Left colon (tissue), 2 donors: ENCODE results near the gene IQCF5. TPM values are rescaled to one million over a fixed set of nuclear protein-coding genes. Genes with fewer than 3 reads are reported as not detected.
"Not testable (repeated sequence)": the region's sequence is repeated elsewhere in the genome, so short reads cannot be mapped to it uniquely, and the experiment has no call there.

Source experiments
- ATAC-seq: fragments of 200-7000 bp; cut with Tn5 transposase; one replicate; pipeline ENCODE4 v1.9.1; 2020; ENCODE audit warnings: mild to moderate bottlenecking, moderate library complexity
- DNase-seq, 2 donors: peaks; one replicate each; pipeline ENCODE4 v3.0.0-alpha.2; 2020
- intact Hi-C, 2 donors: fragments of 100-400 bp; cut with DNase I in 1 of 2; cut with micrococcal nuclease in 1 of 2; formaldehyde crosslinking; loops; one replicate each; pipeline versions ENCODE4 v1.11.2 to v1.14.0; 2022; cut with DNase I, micrococcal nuclease
- total RNA-seq, 2 donors: library from RNA; stranded (reverse); fragmentation: NEBNext Ultra II Directional; extraction: Animal tissue kit (Norgen Biotek cat#: 25700); gene quantifications; one replicate each; pipeline ENCODE4 v1.2.1, GENCODE V29; 2021
- donor health status: DM: no; HTN: no; CAD: no.
- donor health status: DM: yes; HTN: yes; CAD: no.

The IQCF5 gene
- total RNA-seq, 2 donors from 2014 or later, result not detected

GRCh38 chr3:51873876-51874275 lies 1.5 kb downstream of the IQCF5 start:
- intact Hi-C loops, result no loop called here
- ATAC-seq, result no peak
- DNase-seq, result no peak

GRCh38 chr3:51873253-51873766 lies 2.1 kb downstream of the IQCF5 start:
- ATAC-seq (no peak), DNase-seq (no peak)
- intact Hi-C loops, result no loop called here

GRCh38 chr3:51869304-51869703 lies 6.1 kb downstream of the IQCF5 start:
- intact Hi-C loops, result no loop called here
- ATAC-seq, result no peak
- no peak for DNase-seq

GRCh38 chr3:51868896-51869295 lies 6.5 kb downstream of the IQCF5 start:
- DNase-seq, ATAC-seq, intact Hi-C loops: not testable (repeated sequence)

GRCh38 chr3:51862886-51863285 lies 12.5 kb downstream of the IQCF5 start:
- DNase-seq (no peak), ATAC-seq (no peak)
- intact Hi-C loops, result no loop called here

- intact Hi-C loops, result no loop called here
- DNase-seq (no peak), ATAC-seq (no peak)
These were observed 14.4 kb downstream of the IQCF5 start, which contains the start of gene IQCF2 for GRCh38 chr3:51860703-51861665. IQCF2 (plus strand) TSS chr3:51861615; CDS start chr3:51861667, 52 bp downstream.

- ATAC-seq, DNase-seq, intact Hi-C loops: not testable (repeated sequence)
These were observed 20.0 kb downstream of the IQCF5 start for GRCh38 chr3:51855411-51855810.

- intact Hi-C loops, result no loop called here
- ATAC-seq (no peak), DNase-seq (no peak)
These were observed 30.3 kb downstream of the IQCF5 start for GRCh38 chr3:51845129-51845528.

- DNase-seq (no peak), ATAC-seq (no peak)
- intact Hi-C loops, result no loop called here
These were observed 38.8 kb downstream of the IQCF5 start for GRCh38 chr3:51836606-51837005.

GRCh38 chr3:51830836-51831385 lies 44.5 kb downstream of the IQCF5 start:
- no peak for ATAC-seq
- no peak for DNase-seq
- intact Hi-C loops, result no loop called here

- intact Hi-C loops, result no loop called here
- DNase-seq (no peak), ATAC-seq (no peak)
These were observed 45.1 kb downstream of the IQCF5 start for GRCh38 chr3:51830345-51830744.

- DNase-seq (no peak), ATAC-seq (no peak)
- intact Hi-C loops, result no loop called here
These were observed 47.1 kb downstream of the IQCF5 start for GRCh38 chr3:51828297-51828696.

Other genes starting within 250 kb of the IQCF5 start
- 10 to 100 TPM; 67.6 to 68.0 TPM for gene TEX264, start 204.3 kb downstream of the IQCF5 start, total RNA-seq
- gene GRM2, start 168.5 kb downstream of the IQCF5 start, total RNA-seq, result not detected
- gene IQCF6, start 96.4 kb downstream of the IQCF5 start, total RNA-seq, result not detected
- gene IQCF2, start 14.0 kb downstream of the IQCF5 start, total RNA-seq, result not detected
- not detected for gene IQCF1, start 27.8 kb upstream of the IQCF5 start, total RNA-seq
- 10 to 100 TPM; 11.0 to 16.1 TPM for gene RRP9, start 66.3 kb upstream of the IQCF5 start, total RNA-seq
- gene PARP3, start 66.8 kb upstream of the IQCF5 start, total RNA-seq, result 10 to 100 TPM; 23.6 to 25.5 TPM
- gene GPR62, start 79.8 kb upstream of the IQCF5 start, total RNA-seq, result not detected
- 10 to 100 TPM; 23.3 to 27.4 TPM for gene PCBP4, start 91.9 kb upstream of the IQCF5 start, total RNA-seq
- 10 to 100 TPM; 81.5 to 96.7 TPM for gene ABHD14B, start 98.4 kb upstream of the IQCF5 start, total RNA-seq
- gene ABHD14A, start 99.5 kb upstream of the IQCF5 start, total RNA-seq, result 1 to 10 TPM; 6.1 to 8.6 TPM
- 100 to 1,000 TPM; 153 to 160 TPM for gene ACY1, start 107.9 kb upstream of the IQCF5 start, total RNA-seq
- gene RPL29, start 120.3 kb upstream of the IQCF5 start, total RNA-seq, result 100 to 1,000 TPM; 894 to 910 TPM
- 1 to 10 TPM; 7.4 to 9.1 TPM for gene DUSP7, start 181.0 kb upstream of the IQCF5 start, total RNA-seq